LHCN-M2 (cell line): ENCODE results near the gene KIAA1671. TPM values are rescaled to one million over a fixed set of nuclear protein-coding genes. Genes with fewer than 3 reads are reported as not detected.

Experiments
- DNase-seq: peaks from one replicate; pipeline ENCODE4 v3.0.0-alpha.2; 2012; ENCODE audit warnings: low read depth
- total RNA-seq: library from RNA; depleted of rRNA; stranded (reverse); fragments of >200 nt; gene quantifications from 2 replicates; pipeline ENCODE4 v1.2.3, GENCODE V29; 2014

The KIAA1671 gene
- total RNA-seq, 1 experiment from 2014 or later: 2.9 TPM

DNA sequence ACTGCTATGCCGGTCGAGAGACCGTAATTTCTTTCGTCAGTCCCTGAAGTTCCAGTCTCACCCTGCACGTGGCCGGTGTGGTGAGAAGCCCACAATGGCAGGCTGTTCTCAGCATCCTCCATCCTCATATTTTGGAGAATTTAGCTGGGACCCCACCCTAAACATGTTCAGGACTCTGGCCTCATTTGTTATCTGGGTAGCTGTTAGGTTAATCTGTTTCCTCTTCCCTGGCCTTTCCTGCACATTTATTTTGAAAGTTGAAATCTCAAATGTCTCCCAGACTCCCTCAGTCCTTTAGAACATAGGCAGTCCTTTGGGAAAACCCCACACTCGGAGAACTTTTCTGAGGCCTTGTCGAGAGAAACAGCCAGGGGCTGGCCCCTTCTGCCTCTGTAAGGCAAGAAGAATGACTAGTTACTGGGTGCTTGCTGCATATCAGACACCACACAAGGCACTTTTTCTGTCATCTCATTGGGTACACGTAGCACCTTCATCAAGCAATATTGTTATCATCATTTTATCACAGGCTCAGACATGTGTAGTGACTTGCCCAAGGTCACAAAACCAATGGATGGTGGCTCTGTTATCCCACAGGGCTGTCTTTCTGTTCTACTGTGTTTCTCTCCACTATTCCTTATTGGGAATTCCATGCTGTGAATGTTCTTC lies 137.8 kb downstream of the KIAA1671 start:
- DNase-seq: no peak

- no peak for DNase-seq
These were observed 138.9 kb downstream of the KIAA1671 start for GRCh38 chr22:25091458-25091857.

- no peak for DNase-seq
These were observed 139.6 kb downstream of the KIAA1671 start for GRCh38 chr22:25092119-25092518.

- no peak for DNase-seq
These were observed 142.1 kb downstream of the KIAA1671 start for GRCh38 chr22:25094579-25094978.

GRCh38 chr22:25095869-25096268 lies 143.4 kb downstream of the KIAA1671 start:
- no peak for DNase-seq

GRCh38 chr22:25096638-25097405 lies 144.3 kb downstream of the KIAA1671 start:
- no peak for DNase-seq

DNA sequence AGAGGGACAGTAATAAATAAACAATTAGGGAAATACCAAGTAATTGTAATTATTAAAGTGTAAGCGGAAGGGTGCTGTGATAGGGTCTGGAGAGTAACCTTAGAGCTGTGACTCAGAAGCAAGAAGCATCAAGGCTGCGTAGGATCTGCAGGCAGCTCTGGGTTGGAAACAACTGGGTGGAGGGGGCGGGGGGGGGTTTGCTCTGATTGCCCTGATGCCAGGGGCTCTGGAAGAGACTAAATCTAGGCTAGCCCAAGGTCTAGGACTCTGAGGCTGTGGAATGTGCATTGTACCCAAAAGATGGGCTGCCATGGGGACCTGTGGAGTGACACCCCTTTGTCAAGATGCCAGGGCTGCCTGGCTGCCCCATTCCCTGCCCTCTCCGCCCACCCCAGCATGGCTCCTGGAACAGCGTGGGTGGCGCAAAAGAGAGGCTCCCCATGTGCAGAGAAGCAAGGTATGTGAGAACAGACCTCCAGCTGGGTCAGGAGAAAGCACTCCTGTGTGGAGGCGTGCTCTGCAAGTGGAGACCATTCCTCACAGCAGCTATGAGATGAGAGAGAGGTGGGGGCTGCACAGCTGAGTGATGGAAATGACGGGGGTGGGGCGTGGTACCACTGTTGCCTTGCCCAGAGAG lies 146.0 kb downstream of the KIAA1671 start:
- no peak for DNase-seq

DNA sequence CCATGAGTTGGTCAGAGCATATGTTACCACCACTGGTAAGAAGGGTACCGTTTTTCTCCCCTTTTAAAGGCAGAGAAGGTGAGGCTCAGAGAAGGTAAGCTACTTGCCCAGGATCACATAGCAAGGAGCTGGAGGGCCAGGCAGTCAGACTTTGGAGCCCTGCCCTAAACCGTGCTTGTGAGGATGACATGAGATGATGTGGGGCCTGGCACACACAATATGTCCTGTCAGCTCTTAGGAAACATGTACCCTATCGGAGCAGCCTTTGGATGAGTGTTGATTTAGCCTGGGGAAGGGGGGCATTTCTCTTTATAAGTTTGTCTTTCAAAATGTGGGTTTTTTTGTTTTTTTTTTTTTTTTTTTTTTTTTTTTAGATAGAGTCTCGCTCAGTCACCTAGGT lies 146.7 kb downstream of the KIAA1671 start:
- DNase-seq: no peak

- no peak for DNase-seq
These were observed 147.9 kb downstream of the KIAA1671 start for GRCh38 chr22:25100402-25100801.

- DNase-seq: no peak
These were observed 148.4 kb downstream of the KIAA1671 start for GRCh38 chr22:25100948-25101347.

- no peak for DNase-seq
These were observed 149.0 kb downstream of the KIAA1671 start for GRCh38 chr22:25101501-25101900.

GRCh38 chr22:25101986-25102385 lies 149.5 kb downstream of the KIAA1671 start:
- DNase-seq: no peak

DNA sequence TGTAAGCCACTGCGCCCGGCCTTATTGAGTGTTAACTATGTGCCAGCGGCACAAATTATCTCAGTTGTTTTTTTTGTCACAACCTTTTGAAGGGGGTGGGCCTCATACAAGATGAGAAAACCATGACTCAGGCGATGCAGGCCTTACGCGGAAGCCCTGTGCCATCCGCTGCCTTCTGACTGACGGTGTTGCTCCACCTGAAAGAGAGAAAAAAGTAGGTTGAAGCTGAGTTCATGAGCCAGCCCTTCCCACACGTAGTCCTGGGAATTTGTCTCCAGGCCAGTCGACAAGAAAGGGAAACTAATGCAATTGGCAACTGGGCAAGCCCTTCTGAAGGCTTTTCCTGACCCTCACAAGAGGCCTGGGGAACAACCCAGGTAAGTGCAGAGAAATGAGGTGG lies 150.2 kb downstream of the KIAA1671 start:
- DNase-seq: no peak

GRCh38 chr22:25104367-25104766 lies 151.9 kb downstream of the KIAA1671 start:
- DNase-seq: no peak

DNA sequence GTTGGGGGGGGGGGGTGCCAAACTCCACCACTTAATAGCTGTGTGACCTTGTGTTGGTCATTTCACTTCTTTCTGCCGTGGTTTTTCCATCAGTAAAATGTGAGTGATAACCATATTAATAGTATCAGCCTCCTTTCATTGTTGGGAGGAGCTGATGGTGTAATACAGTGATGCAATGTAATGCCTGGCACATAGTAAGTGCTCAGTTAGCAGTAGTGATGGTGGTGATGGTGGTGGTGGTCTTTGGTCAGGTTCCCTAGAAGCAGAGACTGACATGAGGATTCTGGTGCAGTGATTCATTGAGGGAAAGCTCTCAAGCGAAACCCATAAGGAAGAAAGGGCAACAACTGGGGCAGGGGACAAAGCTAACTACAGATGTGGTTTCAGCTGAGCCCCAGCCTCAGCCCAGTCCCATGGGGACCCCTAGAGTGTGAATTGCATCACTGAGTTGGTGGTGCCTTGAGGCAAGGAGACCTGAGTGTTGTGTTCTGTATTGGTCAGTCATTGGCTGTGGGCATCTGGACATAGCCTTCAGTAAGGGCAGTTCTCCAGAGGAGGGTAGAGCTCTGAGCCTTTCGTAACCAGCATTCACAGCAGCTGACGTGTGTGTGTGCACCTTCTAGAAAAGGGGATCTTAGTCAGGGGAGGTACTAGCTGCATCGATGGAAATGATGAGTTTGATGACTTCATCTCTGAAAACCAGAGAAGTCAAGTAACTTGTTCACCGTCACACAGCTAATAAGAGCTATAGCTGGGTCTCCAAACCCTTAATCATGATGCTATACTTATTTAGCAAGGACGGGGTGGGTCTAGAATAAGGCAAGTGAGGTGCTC lies 153.5 kb downstream of the KIAA1671 start:
- no peak for DNase-seq

GRCh38 chr22:25109878-25110595 lies 157.5 kb downstream of the KIAA1671 start:
- DNase-seq: no peak

- DNase-seq: no peak
These were observed 158.0 kb downstream of the KIAA1671 start for GRCh38 chr22:25110596-25110845.

DNA sequence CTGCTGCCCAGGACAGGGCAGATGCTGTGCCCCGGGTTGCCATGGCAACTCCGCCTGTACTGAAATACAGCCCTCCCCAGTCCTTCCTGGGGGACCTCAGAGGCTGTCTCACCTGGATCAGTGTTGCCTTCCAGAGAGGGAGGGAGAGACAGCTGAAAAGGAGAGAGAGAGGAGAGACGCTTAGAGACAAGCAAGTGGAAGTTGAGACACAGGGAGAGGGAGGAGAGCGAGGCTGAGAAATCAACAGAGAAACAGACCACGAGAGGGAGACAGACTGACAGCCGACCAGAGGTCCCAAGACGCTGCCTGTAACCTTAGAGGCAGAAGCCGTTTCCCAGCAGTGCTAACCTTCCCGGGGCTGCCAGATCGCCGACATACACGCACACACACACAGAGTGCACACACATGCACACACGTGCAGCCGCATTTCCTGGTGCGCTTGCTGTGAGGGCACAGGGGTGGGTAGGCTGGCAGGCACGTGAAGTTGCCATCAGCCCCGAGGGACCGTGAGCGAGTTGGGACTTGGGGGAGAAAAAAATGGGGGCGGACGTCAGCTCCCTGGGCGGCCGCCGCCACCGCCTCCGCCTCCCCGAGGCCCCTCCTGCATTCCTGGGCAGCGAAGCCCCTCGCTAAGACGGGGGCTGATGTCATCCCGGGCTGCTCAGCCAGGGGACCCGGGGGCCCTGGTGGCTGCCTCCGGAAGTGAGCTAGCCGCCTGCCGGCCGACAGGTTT lies 158.5 kb downstream of the KIAA1671 start:
- DNase-seq: peak; percentile 88

- DNase-seq: no peak
These were observed 159.3 kb downstream of the KIAA1671 start for GRCh38 chr22:25111579-25112517.
